SK-N-SH (cell line): Measurements from ENCODE around the gene LETM1. TPM values are rescaled to one million over a fixed set of nuclear protein-coding genes. Genes with fewer than 3 reads are reported as not detected.

Experiments used
- CTCF ChIA-PET: fragments of 300-600, 350-600 bp; formaldehyde crosslinking; extraction: SDS; loops from one replicate; lab custom pipeline; 2021; lab: Yijun Ruan, JAX
- POLR2A ChIA-PET: fragments of 350-600 bp; sonication (Branson Sonifier 250); formaldehyde crosslinking; extraction: SDS; loops from one replicate; lab custom pipeline; 2020; ENCODE audit warnings: antibody characterized with exemption, inconsistent platforms; lab: Yijun Ruan, JAX
- DNase-seq: peaks from one replicate; pipeline ENCODE4 v3.0.0; 2012
- H2AFZ ChIP-seq: fragments of 200-600 bp; sonication (generic); 2 replicates; pipeline ENCODE4 v1.8.1; 2016; ENCODE audit warnings: antibody characterized with exemption, mild to moderate bottlenecking, low read depth
- H3F3A ChIP-seq: fragments of 200-600 bp; sonication (generic); replicated peaks from 2 replicates; pipeline ENCODE3; 2016; ENCODE audit warnings: antibody characterized with exemption, mild to moderate bottlenecking; ENCODE audit not compliant: insufficient read depth
- H3K27ac ChIP-seq, 2 experiments: fragments of 200-500 bp in 1 of 2; fragments of 200-600 bp in 1 of 2; sonication (Bioruptor generic) in 1 of 2; sonication (generic), shearing (Covaris generic) in 1 of 2; 2 replicates each; pipeline versions ENCODE4 v1.5.1 to v1.6.1; 2014 to 2016; ENCODE audit warnings: low read depth in 2 of 2, inconsistent platforms in 1 of 2, low read length in 1 of 2, mild to moderate bottlenecking in 1 of 2, mixed read lengths in 1 of 2
- H3K27me3 ChIP-seq: fragments of 200-600 bp; sonication (generic), shearing (Covaris generic); 2 replicates; pipeline ENCODE4 v1.6.1; 2016; ENCODE audit warnings: mixed run types; ENCODE audit not compliant: insufficient read depth
- H3K36me3 ChIP-seq, 2 experiments: fragments of 200-500 bp in 1 of 2; fragments of 200-600 bp in 1 of 2; sonication (Bioruptor generic) in 1 of 2; sonication (generic) in 1 of 2; replicated peaks in 1 of 2; 2 replicates each; pipeline versions ENCODE3 to v1.5.1; 2014 to 2016; ENCODE audit warnings: low read length in 1 of 2, mild to moderate bottlenecking in 1 of 2; ENCODE audit not compliant: insufficient read depth in 2 of 2, control insufficient read depth in 1 of 2
- H3K4me1 ChIP-seq, 2 experiments: fragments of 200-500 bp in 1 of 2; fragments of 200-600 bp in 1 of 2; sonication (Bioruptor generic) in 1 of 2; sonication (generic), shearing (Covaris generic) in 1 of 2; 2 replicates each; pipeline versions ENCODE4 v1.5.1 to v1.6.1; 2014 to 2016; ENCODE audit warnings: low read depth in 1 of 2, low read length in 1 of 2, mixed run types in 1 of 2; ENCODE audit not compliant: insufficient read depth in 2 of 2, control insufficient read depth in 1 of 2
- H3K4me2 ChIP-seq: fragments of 200-600 bp; sonication (generic), shearing (Covaris generic); 2 replicates; pipeline ENCODE4 v1.6.1; 2017; ENCODE audit warnings: mixed run types
- H3K4me3 ChIP-seq, 2 experiments: fragments of 200-500 bp in 1 of 2; fragments of 200-600 bp in 1 of 2; sonication (Bioruptor generic) in 1 of 2; sonication (generic), shearing (Covaris generic) in 1 of 2; 2 replicates each; pipeline versions ENCODE4 v1.5.1 to v1.8.1; 2014 to 2016; ENCODE audit warnings: low read depth in 2 of 2, inconsistent platforms in 1 of 2, low read length in 1 of 2, mild to moderate bottlenecking in 1 of 2, mixed read lengths in 1 of 2, moderate library complexity in 1 of 2
- H3K79me2 ChIP-seq: fragments of 200-600 bp; sonication (generic); 2 replicates; pipeline ENCODE4 v1.8.1; 2017; ENCODE audit warnings: mild to moderate bottlenecking; ENCODE audit not compliant: insufficient read depth
- H3K9ac ChIP-seq: fragments of 200-600 bp; sonication (generic); 2 replicates; pipeline ENCODE4 v1.6.1; 2017; ENCODE audit warnings: mixed run types
- H3K9me2 ChIP-seq: fragments of 200-600 bp; sonication (generic); 2 replicates; pipeline ENCODE4 v1.6.1; 2017; ENCODE audit warnings: mixed run types
- H3K9me3 ChIP-seq: fragments of 200-600 bp; sonication (generic); 2 replicates; pipeline ENCODE4 v1.6.1; 2017; ENCODE audit warnings: mixed run types, mild to moderate bottlenecking, moderate library complexity
- H4K20me1 ChIP-seq: fragments of 200-600 bp; sonication (generic); 2 replicates; pipeline ENCODE4 v1.6.1; 2017; ENCODE audit warnings: mild to moderate bottlenecking, mixed run types; ENCODE audit not compliant: insufficient read depth
- CHD2 ChIP-seq: fragments of 150-350 bp; IDR thresholded peaks from 2 replicates; pipeline ENCODE4 v1.6.1; 2018; ENCODE audit warnings: low read length; ENCODE audit not compliant: partially characterized antibody
- CTCF ChIP-seq: fragments of 200-600 bp; sonication (generic); IDR thresholded peaks from 2 replicates; pipeline ENCODE4 v1.6.1; 2017; ENCODE audit warnings: antibody characterized with exemption, mild to moderate bottlenecking, moderate library complexity
- ELF1 ChIP-seq: IDR thresholded peaks from 2 replicates; pipeline ENCODE4 v1.4.0; 2012
- EP300 ChIP-seq, 2 experiments: IDR thresholded peaks; 2 replicates each; pipeline versions ENCODE4 v1.4.0 to v1.6.1; 2012; ENCODE audit warnings: borderline replicate concordance in 1 of 2, low read depth in 1 of 2, low read length in 1 of 2
- EZH2phosphoT487 ChIP-seq: fragments of 200-600 bp; sonication (generic); IDR thresholded peaks from 2 replicates; pipeline ENCODE4 v1.6.1; 2017; ENCODE audit warnings: low read depth, mixed run types, mild to moderate bottlenecking, antibody characterized with exemption, moderate library complexity, borderline replicate concordance
- FOXM1 ChIP-seq: IDR thresholded peaks from 2 replicates; pipeline ENCODE4 v1.4.0; 2012; ENCODE audit warnings: low read depth, mild to moderate bottlenecking
- GABPA ChIP-seq: IDR thresholded peaks from 2 replicates; pipeline ENCODE4 v1.4.0; 2012; ENCODE audit warnings: low read depth, mild to moderate bottlenecking
- GATA2 ChIP-seq: sonication (generic); formaldehyde crosslinking; IDR thresholded peaks from 2 replicates; pipeline ENCODE4 v1.5.0; 2020; ENCODE audit warnings: mild to moderate bottlenecking, missing genetic modification reagents
- IRF3 ChIP-seq: fragments of 150-350 bp; IDR thresholded peaks from 2 replicates; pipeline ENCODE4 v1.6.1; 2016; ENCODE audit warnings: mild to moderate bottlenecking, low read depth, low read length
- JUND ChIP-seq: IDR thresholded peaks from 2 replicates; pipeline ENCODE4 v1.4.0; 2012
- MAX ChIP-seq: IDR thresholded peaks from 2 replicates; pipeline ENCODE4 v1.4.0; 2012; ENCODE audit warnings: low read depth
- MXI1 ChIP-seq: IDR thresholded peaks from 2 replicates; pipeline ENCODE4 v1.6.1; 2012; ENCODE audit warnings: mild to moderate bottlenecking, low read depth, low read length, improper control_type of control experiment
- NRF1 ChIP-seq: IDR thresholded peaks from 2 replicates; pipeline ENCODE4 v1.6.1; 2012; ENCODE audit warnings: low read depth, mild to moderate bottlenecking, low read length
- PBX3 ChIP-seq: IDR thresholded peaks from 2 replicates; pipeline ENCODE4; 2012
- RAD21 ChIP-seq: IDR thresholded peaks from 2 replicates; pipeline ENCODE4 v1.6.1; 2012; ENCODE audit warnings: mild to moderate bottlenecking, low read length
- RCOR1 ChIP-seq: fragments of 150-350 bp; IDR thresholded peaks from 2 replicates; pipeline ENCODE4 v1.6.1; 2017; ENCODE audit warnings: antibody characterized with exemption, low read length
- REST ChIP-seq: IDR thresholded peaks from 2 replicates; pipeline ENCODE4 v1.6.1; 2012; ENCODE audit warnings: mild to moderate bottlenecking, low read depth, low read length, moderate library complexity
- RFX5 ChIP-seq: IDR thresholded peaks from 2 replicates; pipeline ENCODE4 v1.6.1; 2012; ENCODE audit warnings: mild to moderate bottlenecking, improper control_type of control experiment, low read length
- TCF12 ChIP-seq: IDR thresholded peaks from 2 replicates; pipeline ENCODE4 v1.4.0; 2012
- TEAD4 ChIP-seq: IDR thresholded peaks from 2 replicates; pipeline ENCODE4 v1.4.0; 2012; ENCODE audit warnings: mild to moderate bottlenecking, borderline replicate concordance; ENCODE audit not compliant: insufficient read depth
- USF2 ChIP-seq: fragments of 150-350 bp; IDR thresholded peaks from 2 replicates; pipeline ENCODE4 v1.6.1; 2017; ENCODE audit warnings: antibody characterized with exemption, low read length, low read depth, borderline replicate concordance
- WGBS: methylation state at CpG from one replicate; pipeline ENCODE4 v1.1.6; 2017; ENCODE audit warnings: low lambda C conversion rate; 5-methylcytosine and 5-hydroxymethylcytosine counted together
- polyA plus RNA-seq, 3 experiments: library from polyadenylated mRNA; depleted of rRNA; stranded (reverse); fragments of >200 nt; gene quantifications; 2 replicates each; pipeline ENCODE4 v1.2.3, GENCODE V29; 2012

The LETM1 gene
- polyA plus RNA-seq, 1 of the 3 experiments (the other 2 are of a cell fraction): 25.8 TPM

- H2AFZ ChIP-seq: no peak overlapping the region
- H3F3A ChIP-seq: peaks cover 9% of the 10 kb centered on the region
- peak; percentile 30 for DNase-seq
- CTCF ChIA-PET: interaction anchor here (1.1 to 1.5 kb wide), 2 partner anchors 74 to 77 kb away, joined by 3 to 5 read pairs; no protein-coding TSS in a partner anchor
- H3K36me3 ChIP-seq: peaks cover 4 to 43% of the 10 kb centered on the region in 2 experiments
- POLR2A ChIA-PET: no interaction called here
- no peaks in the 10 kb centered on the region for H3K9me3 ChIP-seq
- H3K4me1 ChIP-seq: peaks cover 0 to 14% of the 10 kb centered on the region in 2 experiments; a peak in 1 of 4 replicates
- no peaks in the 10 kb centered on the region for H3K79me2 ChIP-seq
- H3K4me2 ChIP-seq: no peak overlapping the region
- no peak overlapping the region for H3K4me3 ChIP-seq
- H3K9ac ChIP-seq: no peak overlapping the region
- H4K20me1 ChIP-seq: no peaks in the 10 kb centered on the region
- no peak overlapping the region; a peak in 2 of 4 replicates for H3K27ac ChIP-seq
- 95% methylated on average over 11 of the region's 19 CpGs for WGBS
- H3K9me2 ChIP-seq: no peaks in the 10 kb centered on the region
- H3K27me3 ChIP-seq: no peaks in the 10 kb centered on the region
- TF ChIP-seq MAX: no peak
- TF ChIP-seq RFX5: no peak
- no peak for TF ChIP-seq EP300 (IDR thresholded peaks at IDR 0.05; ENCODE audit: borderline replicate concordance in 1 of 2, low read depth in 1 of 2, low read length in 1 of 2)
- no peak for TF ChIP-seq FOXM1
- TF ChIP-seq NRF1: no peak
These were observed 30.6 kb downstream of the LETM1 start for GRCh38 chr4:1825326-1825725.

- 91% methylated on average over 9 of the region's 11 CpGs for WGBS
- CTCF ChIA-PET: no interaction called here
- TF ChIP-seq GATA2 (CRISPR knock-in tag) (no peak), IRF3 (no peak), USF2 (no peak), CTCF (no peak), PBX3 (no peak), TEAD4 (no peak), EZH2phosphoT487 (no peak), GABPA (no peak), REST (no peak), RCOR1 (no peak), CHD2 (no peak), JUND (no peak), MXI1 (no peak), ELF1 (no peak), TCF12 (no peak), RAD21 (no peak)
These were observed 31.2 kb downstream of the LETM1 start for GRCh38 chr4:1824746-1825145.

More at GRCh38 chr4:1824746-1825145, 31.2 kb downstream of the LETM1 start:
- Histone ChIP-seq H3K79me2 (no peaks in the 10 kb centered on the region), H3K36me3 (peaks cover 4 to 43% of the 10 kb centered on the region in 2 experiments), H3K4me1 (peaks cover 0 to 18% of the 10 kb centered on the region in 2 experiments; a peak in 1 of 4 replicates), H3K9ac (no peak overlapping the region), H3F3A (peaks cover 3% of the 10 kb centered on the region), H3K4me3 (no peak overlapping the region), H2AFZ (no peak overlapping the region), H3K27ac (no peak overlapping the region), H3K9me3 (no peaks in the 10 kb centered on the region), H3K4me2 (no peak overlapping the region), H3K9me2 (no peaks in the 10 kb centered on the region), H4K20me1 (no peaks in the 10 kb centered on the region), H3K27me3 (no peaks in the 10 kb centered on the region)
- DNase-seq: no peak
- POLR2A ChIA-PET: no interaction called here
